Measurements from ENCODE around the gene EIF2AK3. TPM values are rescaled to one million over a fixed set of nuclear protein-coding genes. Genes with fewer than 3 reads are reported as not detected.

EIF2AK3 gene
- total RNA-seq, 1 experiment from 2014 or later: 18.4 TPM

GRCh38 chr2:88642278-88642677, 15.0 kb upstream of the EIF2AK3 start:
- Histone ChIP-seq H2AFZ (ENCODE audit: low read length) (no peak overlapping the region), H3K27ac (ENCODE audit: low read length) (no peak overlapping the region), H3K4me2 (ENCODE audit: low read depth, low read length, poor library complexity, severe bottlenecking) (no peak overlapping the region), H3K36me3 (ENCODE audit: insufficient read depth, low read length) (no peaks in the 10 kb centered on the region), H3K9ac (ENCODE audit: low read length) (no peak overlapping the region), H3K27me3 (ENCODE audit: low read length) (no peaks in the 10 kb centered on the region), H4K20me1 (ENCODE audit: insufficient read depth, low read depth, low read length) (no peaks in the 10 kb centered on the region), H3K4me1 (ENCODE audit: low read length) (peaks cover 14% of the 10 kb centered on the region), H3K79me2 (ENCODE audit: low read length) (no peaks in the 10 kb centered on the region), H3K9me2 (replicated peaks; ENCODE audit: insufficient read depth, low read length) (no peaks in the 10 kb centered on the region), H3K9me3 (ENCODE audit: low read length) (no peaks in the 10 kb centered on the region), H3K4me3 (ENCODE audit: low read length) (no peak overlapping the region)
- no peak for DNase-seq

- Histone ChIP-seq H3K27ac (ENCODE audit: low read length) (no peak overlapping the region), H3K9ac (ENCODE audit: low read length) (no peak overlapping the region), H3K9me3 (ENCODE audit: low read length) (no peaks in the 10 kb centered on the region), H4K20me1 (ENCODE audit: insufficient read depth, low read depth, low read length) (no peaks in the 10 kb centered on the region), H2AFZ (ENCODE audit: low read length) (no peak overlapping the region), H3K9me2 (replicated peaks; ENCODE audit: insufficient read depth, low read length) (no peaks in the 10 kb centered on the region), H3K4me3 (ENCODE audit: low read length) (no peak overlapping the region), H3K4me1 (ENCODE audit: low read length) (peaks cover 14% of the 10 kb centered on the region), H3K4me2 (ENCODE audit: low read depth, low read length, poor library complexity, severe bottlenecking) (no peak overlapping the region), H3K36me3 (ENCODE audit: insufficient read depth, low read length) (no peaks in the 10 kb centered on the region), H3K27me3 (ENCODE audit: low read length) (no peaks in the 10 kb centered on the region), H3K79me2 (ENCODE audit: low read length) (no peaks in the 10 kb centered on the region)
- DNase-seq: no peak
These were observed 14.1 kb upstream of the EIF2AK3 start for GRCh38 chr2:88641330-88641729.

DNA sequence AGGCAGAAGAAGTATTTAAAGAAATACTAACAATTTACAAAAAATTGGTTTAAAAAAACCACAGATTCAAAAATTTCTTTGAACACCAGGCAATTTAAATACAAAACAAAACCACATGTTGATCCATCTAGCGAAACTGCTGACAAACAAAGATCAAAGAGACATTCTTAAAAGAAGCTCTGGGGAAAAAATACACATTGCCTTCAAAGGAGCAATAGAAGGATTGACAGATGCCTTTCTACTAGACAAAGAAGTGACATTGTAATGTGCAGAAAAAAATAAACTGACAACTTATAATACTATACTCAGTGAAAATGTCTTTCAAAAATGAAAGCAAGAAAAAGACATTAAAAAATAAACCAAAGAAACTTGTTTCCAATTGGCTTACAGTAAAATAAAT, 12.6 kb upstream of the EIF2AK3 start:
- no peak overlapping the region for H3K27ac ChIP-seq (ENCODE audit: low read length)
- no peaks in the 10 kb centered on the region for H3K9me3 ChIP-seq (ENCODE audit: low read length)
- DNase-seq: no peak
- no peaks in the 10 kb centered on the region for H3K79me2 ChIP-seq (ENCODE audit: low read length)
- H2AFZ ChIP-seq (ENCODE audit: low read length): no peak overlapping the region
- no peak overlapping the region for H3K4me3 ChIP-seq (ENCODE audit: low read length)
- H3K9ac ChIP-seq (ENCODE audit: low read length): no peak overlapping the region
- no peak overlapping the region for H3K4me2 ChIP-seq (ENCODE audit: low read depth, low read length, poor library complexity, severe bottlenecking)
- H4K20me1 ChIP-seq (ENCODE audit: insufficient read depth, low read depth, low read length): no peaks in the 10 kb centered on the region
- no peaks in the 10 kb centered on the region for H3K9me2 ChIP-seq (replicated peaks; ENCODE audit: insufficient read depth, low read length)
- H3K27me3 ChIP-seq (ENCODE audit: low read length): no peaks in the 10 kb centered on the region
- no peaks in the 10 kb centered on the region for H3K36me3 ChIP-seq (ENCODE audit: insufficient read depth, low read length)
- peaks cover 14% of the 10 kb centered on the region for H3K4me1 ChIP-seq (ENCODE audit: low read length)

GRCh38 chr2:88638743-88639142, 11.5 kb upstream of the EIF2AK3 start:
- H3K27me3 ChIP-seq (ENCODE audit: low read length): no peaks in the 10 kb centered on the region
- DNase-seq: no peak
- H3K9ac ChIP-seq (ENCODE audit: low read length): no peak overlapping the region
- H3K79me2 ChIP-seq (ENCODE audit: low read length): no peaks in the 10 kb centered on the region
- no peaks in the 10 kb centered on the region for H3K36me3 ChIP-seq (ENCODE audit: insufficient read depth, low read length)
- H2AFZ ChIP-seq (ENCODE audit: low read length): no peak overlapping the region
- no peak overlapping the region for H3K27ac ChIP-seq (ENCODE audit: low read length)
- no peak overlapping the region for H3K4me2 ChIP-seq (ENCODE audit: low read depth, low read length, poor library complexity, severe bottlenecking)
- H3K4me1 ChIP-seq (ENCODE audit: low read length): peaks cover 14% of the 10 kb centered on the region
- H4K20me1 ChIP-seq (ENCODE audit: insufficient read depth, low read depth, low read length): no peaks in the 10 kb centered on the region
- no peak overlapping the region for H3K4me3 ChIP-seq (ENCODE audit: low read length)
- no peaks in the 10 kb centered on the region for H3K9me3 ChIP-seq (ENCODE audit: low read length)
- no peaks in the 10 kb centered on the region for H3K9me2 ChIP-seq (replicated peaks; ENCODE audit: insufficient read depth, low read length)

GRCh38 chr2:88638123-88638650, 10.9 kb upstream of the EIF2AK3 start:
- Histone ChIP-seq H3K36me3 (ENCODE audit: insufficient read depth, low read length) (no peaks in the 10 kb centered on the region), H3K9ac (ENCODE audit: low read length) (no peak overlapping the region), H3K4me1 (ENCODE audit: low read length) (peaks cover 14% of the 10 kb centered on the region), H3K9me2 (replicated peaks; ENCODE audit: insufficient read depth, low read length) (no peaks in the 10 kb centered on the region), H2AFZ (ENCODE audit: low read length) (no peak overlapping the region), H3K9me3 (ENCODE audit: low read length) (no peaks in the 10 kb centered on the region), H3K79me2 (ENCODE audit: low read length) (no peaks in the 10 kb centered on the region), H3K27me3 (ENCODE audit: low read length) (no peaks in the 10 kb centered on the region), H3K4me3 (ENCODE audit: low read length) (no peak overlapping the region), H3K27ac (ENCODE audit: low read length) (no peak overlapping the region), H4K20me1 (ENCODE audit: insufficient read depth, low read depth, low read length) (no peaks in the 10 kb centered on the region), H3K4me2 (ENCODE audit: low read depth, low read length, poor library complexity, severe bottlenecking) (no peak overlapping the region)
- DNase-seq: no peak

- Histone ChIP-seq H3K9me3 (ENCODE audit: low read length) (no peaks in the 10 kb centered on the region), H3K27ac (ENCODE audit: low read length) (no peak overlapping the region), H3K9ac (ENCODE audit: low read length) (no peak overlapping the region), H3K9me2 (replicated peaks; ENCODE audit: insufficient read depth, low read length) (no peaks in the 10 kb centered on the region), H3K4me3 (ENCODE audit: low read length) (no peak overlapping the region), H3K27me3 (ENCODE audit: low read length) (no peaks in the 10 kb centered on the region), H3K4me1 (ENCODE audit: low read length) (peaks cover 14% of the 10 kb centered on the region), H2AFZ (ENCODE audit: low read length) (no peak overlapping the region), H4K20me1 (ENCODE audit: insufficient read depth, low read depth, low read length) (no peaks in the 10 kb centered on the region), H3K4me2 (ENCODE audit: low read depth, low read length, poor library complexity, severe bottlenecking) (no peak overlapping the region), H3K36me3 (ENCODE audit: insufficient read depth, low read length) (no peaks in the 10 kb centered on the region), H3K79me2 (ENCODE audit: low read length) (no peaks in the 10 kb centered on the region)
- DNase-seq: no peak
These were observed 10.2 kb upstream of the EIF2AK3 start for GRCh38 chr2:88637464-88637863.

DNA sequence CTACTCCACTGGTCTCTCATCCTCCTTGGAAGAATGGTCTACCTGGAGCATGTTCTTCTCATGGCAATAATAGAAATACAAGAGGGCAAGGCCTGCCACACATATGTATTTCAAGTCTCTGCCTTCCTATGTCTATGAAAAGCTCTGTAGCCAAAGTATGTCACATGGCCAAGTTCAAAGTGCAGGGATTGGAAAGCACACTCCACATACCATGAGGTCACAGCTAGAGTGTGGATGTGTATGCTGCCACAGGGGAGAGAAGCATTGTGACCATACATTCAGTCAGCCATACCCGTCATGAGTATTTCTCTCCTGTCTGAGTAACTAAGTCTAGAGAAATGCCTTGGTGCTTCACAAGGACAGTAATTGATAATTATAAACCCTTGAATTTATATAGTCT, 8.8 kb upstream of the EIF2AK3 start:
- Histone ChIP-seq H3K79me2 (ENCODE audit: low read length) (no peaks in the 10 kb centered on the region), H3K9me2 (replicated peaks; ENCODE audit: insufficient read depth, low read length) (no peaks in the 10 kb centered on the region), H3K4me2 (ENCODE audit: low read depth, low read length, poor library complexity, severe bottlenecking) (no peak overlapping the region), H3K36me3 (ENCODE audit: insufficient read depth, low read length) (no peaks in the 10 kb centered on the region), H3K9me3 (ENCODE audit: low read length) (no peaks in the 10 kb centered on the region), H2AFZ (ENCODE audit: low read length) (no peak overlapping the region), H3K4me1 (ENCODE audit: low read length) (peaks cover 14% of the 10 kb centered on the region), H3K27me3 (ENCODE audit: low read length) (no peaks in the 10 kb centered on the region), H4K20me1 (ENCODE audit: insufficient read depth, low read depth, low read length) (no peaks in the 10 kb centered on the region), H3K27ac (ENCODE audit: low read length) (no peak overlapping the region), H3K9ac (ENCODE audit: low read length) (no peak overlapping the region), H3K4me3 (ENCODE audit: low read length) (no peak overlapping the region)
- no peak for DNase-seq

DNA sequence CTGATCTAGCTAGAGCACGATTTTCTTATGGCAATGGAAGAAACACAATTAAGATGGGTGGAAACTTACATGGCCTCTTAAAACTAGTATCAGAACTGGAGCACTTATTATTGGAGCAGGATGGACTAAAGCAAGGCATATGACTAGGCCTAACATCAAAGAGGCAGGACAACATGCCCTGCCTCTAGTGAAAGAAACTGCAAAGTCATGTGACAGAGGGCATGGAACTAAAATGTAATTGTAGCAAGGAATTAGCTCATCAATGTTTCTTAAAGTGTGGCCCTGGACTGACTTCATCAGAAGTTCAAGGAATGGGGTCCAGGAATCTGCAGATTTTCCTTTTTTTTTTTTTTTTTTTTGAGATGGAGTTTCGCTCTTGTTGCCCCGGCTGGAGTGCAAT, 5.3 kb upstream of the EIF2AK3 start:
- H3K4me2 ChIP-seq (ENCODE audit: low read depth, low read length, poor library complexity, severe bottlenecking): no peak overlapping the region
- H4K20me1 ChIP-seq (ENCODE audit: insufficient read depth, low read depth, low read length): no peaks in the 10 kb centered on the region
- no peak overlapping the region for H2AFZ ChIP-seq (ENCODE audit: low read length)
- H3K9ac ChIP-seq (ENCODE audit: low read length): no peak overlapping the region
- no peaks in the 10 kb centered on the region for H3K9me3 ChIP-seq (ENCODE audit: low read length)
- DNase-seq: no peak
- no peak overlapping the region for H3K4me3 ChIP-seq (ENCODE audit: low read length)
- H3K27ac ChIP-seq (ENCODE audit: low read length): no peak overlapping the region
- no peaks in the 10 kb centered on the region for H3K36me3 ChIP-seq (ENCODE audit: insufficient read depth, low read length)
- peaks cover 10% of the 10 kb centered on the region for H3K4me1 ChIP-seq (ENCODE audit: low read length)
- no peaks in the 10 kb centered on the region for H3K27me3 ChIP-seq (ENCODE audit: low read length)
- no peaks in the 10 kb centered on the region for H3K79me2 ChIP-seq (ENCODE audit: low read length)
- H3K9me2 ChIP-seq (replicated peaks; ENCODE audit: insufficient read depth, low read length): no peaks in the 10 kb centered on the region

DNA sequence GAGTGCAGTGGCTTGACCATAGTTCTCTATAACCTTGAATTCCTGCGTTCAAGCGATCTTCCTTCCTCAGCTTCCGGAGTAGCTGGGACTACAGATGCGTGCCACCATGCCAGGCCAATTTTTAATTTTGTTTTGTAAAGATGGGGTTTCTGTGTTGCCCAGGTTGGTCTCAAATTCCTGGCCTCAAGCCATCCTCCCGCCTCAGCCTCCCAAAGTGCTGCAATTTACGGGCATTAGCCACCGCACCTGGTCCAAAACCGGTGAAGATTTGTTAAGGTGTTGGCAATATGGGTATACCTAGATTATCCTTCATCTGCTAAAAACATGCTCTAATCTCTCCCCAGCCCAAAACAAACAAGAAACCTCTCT, 1.3 kb upstream of the EIF2AK3 start:
- no peak overlapping the region for H2AFZ ChIP-seq (ENCODE audit: low read length)
- peaks cover 7% of the 10 kb centered on the region; the same call in 1 of the 2 replicates for H4K20me1 ChIP-seq (ENCODE audit: insufficient read depth, low read depth, low read length)
- H3K4me2 ChIP-seq (ENCODE audit: low read depth, low read length, poor library complexity, severe bottlenecking): peak overlapping the region; percentile 84
- H3K9ac ChIP-seq (ENCODE audit: low read length): peak overlapping the region; percentile 75
- H3K4me3 ChIP-seq (ENCODE audit: low read length): peak overlapping the region; percentile 76
- H3K27ac ChIP-seq (ENCODE audit: low read length): peak overlapping the region; percentile 76
- H3K36me3 ChIP-seq (ENCODE audit: insufficient read depth, low read length): no peaks in the 10 kb centered on the region
- no peaks in the 10 kb centered on the region for H3K9me2 ChIP-seq (replicated peaks; ENCODE audit: insufficient read depth, low read length)
- peaks cover 36% of the 10 kb centered on the region for H3K4me1 ChIP-seq (ENCODE audit: low read length)
- no peak for DNase-seq
- H3K27me3 ChIP-seq (ENCODE audit: low read length): no peaks in the 10 kb centered on the region
- H3K79me2 ChIP-seq (ENCODE audit: low read length): peaks cover 30% of the 10 kb centered on the region
- H3K9me3 ChIP-seq (ENCODE audit: low read length): no peaks in the 10 kb centered on the region
